Heart right ventricle (tissue), 16 donors: ENCODE measurements around the gene SYTL3. TPM values are rescaled to one million over a fixed set of nuclear protein-coding genes. Genes with fewer than 3 reads are reported as not detected.
A peak's percentile ranks its signal among the peaks of the same experiment; 100 is the strongest.

Experiments used
- ATAC-seq, 8 donors: fragments of 200-7000 bp; cut with Tn5 transposase; one replicate each; pipeline ENCODE4 v1.9.1; 2020; ENCODE audit warnings: mild to moderate bottlenecking in 8 of 8, moderate library complexity in 8 of 8, moderate number of reproducible peaks in 1 of 8
- DNase-seq, 2 donors: peaks; one replicate each; pipeline ENCODE4 v3.0.0-alpha.2; 2020
- H3K27ac ChIP-seq, 10 donors: fragments of 200-600 bp; sonication (generic) in 2 of 10; one replicate each; pipeline versions ENCODE4 v1.5.0 to v1.8.0; 2020 to 2022; ENCODE audit warnings: mild to moderate bottlenecking in 3 of 10
- H3K27me3 ChIP-seq, 7 donors: fragments of 200-600 bp; one replicate each; pipeline ENCODE4 v1.8.0; 2021 to 2022; ENCODE audit warnings: mild to moderate bottlenecking in 2 of 7
- H3K36me3 ChIP-seq, 9 donors: fragments of 200-600 bp; sonication (generic) in 1 of 9; one replicate each; pipeline versions ENCODE4 v1.5.0 to v1.8.0; 2020 to 2022; ENCODE audit warnings: mild to moderate bottlenecking in 2 of 9
- H3K4me1 ChIP-seq, 9 donors: fragments of 200-600 bp; sonication (generic) in 1 of 9; one replicate each; pipeline versions ENCODE4 v1.5.0 to v1.8.0; 2020 to 2022; ENCODE audit warnings: mild to moderate bottlenecking in 4 of 9
- H3K4me3 ChIP-seq, 10 donors: fragments of 200-600 bp; sonication (generic) in 2 of 10; one replicate each; pipeline versions ENCODE4 v1.5.0 to v1.8.0; 2020 to 2022; ENCODE audit warnings: mild to moderate bottlenecking in 7 of 10, moderate library complexity in 2 of 10
- H3K9me3 ChIP-seq, 11 donors: fragments of 200-600 bp in 10 of 11; sonication (generic) in 2 of 11; one replicate each; pipeline versions ENCODE4 v1.5.0 to v1.8.0; 2013 to 2022; ENCODE audit warnings: mild to moderate bottlenecking in 2 of 11, control low read depth in 1 of 11, moderate library complexity in 1 of 11
- CTCF ChIP-seq, 9 donors: fragments of 200-600 bp; sonication (generic) in 2 of 9; IDR thresholded peaks; one replicate each; pipeline versions ENCODE4 v1.5.0 to v1.8.0; 2021 to 2022; ENCODE audit warnings: antibody characterized with exemption in 9 of 9, mild to moderate bottlenecking in 5 of 9, moderate library complexity in 1 of 9
- WGBS, 2 donors: extraction: QIAGEN DNeasy Blood & Tissue Kit; methylation state at CpG; one replicate each; pipeline ENCODE4 v1.1.7; 2013; ENCODE audit warnings: inconsistent platforms in 1 of 2; 5-methylcytosine and 5-hydroxymethylcytosine counted together
- intact Hi-C, 10 donors: fragments of 100-400 bp; cut with DNase I; formaldehyde crosslinking; loops; one replicate each; pipeline versions ENCODE4 v1.11.1 to v1.14.2; 2022
- polyA plus RNA-seq, 2 donors: library from polyadenylated mRNA; stranded (reverse); fragments of 200-250 nt; gene quantifications; one replicate each; pipeline ENCODE4 v1.2.3, GENCODE V29; 2013
- total RNA-seq, 10 donors: library from RNA; stranded (reverse); fragmentation: NEBNext Ultra II Directional in 3 of 10; extraction: Animal tissue kit (Norgen Biotek cat#: 25700) in 3 of 10; gene quantifications; one replicate each; pipeline versions ENCODE4 v1.2.1 to v1.2.4, GENCODE V29; 2021 to 2023
- donor health status: Arrhythmogenic right ventricular cardiomyopathy.
- donor health status: ischemic (EF 13 %, LVEDD 7.1; RV severe dilation, severe dysfunction).
- donor health status: healthy with polysubstance abuse.
- donor health status: DM: no; HTN: yes; CAD: no.
- donor health status: DM: no; HTN: no; CAD: no.
- donor health status: ischemic (EF 25% LVEDD 6.9; RV normal size, moderate dysfunction).
- donor health status: ischemic (EF 25% LVEDD 5.7; RV mildly dilated, moderate dysfunction).
- donor health status: healthy.
- donor health status: DM: yes; HTN: yes; CAD: no.
- donor health status: Ischemic cardiomyopathy.
- donor health status: ischemic (EF 35%, LVEDD 5.7; RV mildly dilated, moderate dysfunction).
- donor health status: nonischemic (EF 11% LVEDD 7.7; RV severe dilation, severe dysfunction).
- donor health status: DM: yes; HTN: yes; CAD: no.
- donor health status: PGD.
- donor health status: ischemic (EF 29% LVEDD 5.4; RV normal size, mild dysfunction).
- donor health status: nonischemic (EF 23%, LVEDD 6.1; RV moderate dilation, normal function).

The SYTL3 gene
- total and polyA plus RNA-seq, 12 donors = 3.6 to 11.9 (median 8.1) TPM

- no peak overlapping the region for H3K27ac ChIP-seq
- ATAC-seq (no peak), DNase-seq (no peak)
- TF ChIP-seq CTCF (IDR thresholded peaks at IDR 0.05) = no peak
- no peaks in the 10 kb centered on the region for H3K27me3 ChIP-seq
- WGBS, 2 donors = 93 to 97% methylated on average over 6 of the region's 6 CpGs
- H3K9me3 ChIP-seq = peaks cover 0 to 31% (median 0%) of the 10 kb centered on the region in 11 donors
- intact Hi-C loops = no loop called here
- no peak overlapping the region for H3K4me3 ChIP-seq
- peaks cover 0 to 36% (median 0%) of the 10 kb centered on the region in 9 donors for H3K36me3 ChIP-seq
- no peaks in the 10 kb centered on the region for H3K4me1 ChIP-seq
Observed at GRCh38 chr6:158729906-158730540, 80.2 kb downstream of the SYTL3 start.

DNA sequence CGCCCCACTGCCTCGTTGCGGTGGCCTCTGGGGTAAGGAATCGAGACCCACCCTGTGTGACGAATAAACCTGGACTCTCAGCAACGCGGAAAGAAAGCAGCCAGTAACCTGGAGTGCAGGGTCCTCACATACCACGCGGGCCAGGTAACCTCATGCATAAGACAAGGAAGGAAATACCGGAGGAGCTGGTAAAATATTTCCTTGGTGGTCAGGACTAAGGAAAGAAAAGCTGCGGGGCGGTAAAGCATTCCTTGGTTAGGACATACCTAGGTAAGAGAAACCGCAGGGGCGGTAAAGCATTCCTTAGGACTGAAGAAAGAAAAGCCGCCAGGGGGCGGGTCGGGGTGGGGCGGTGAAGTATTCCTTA lies 80.7 kb downstream of the SYTL3 start:
- H3K4me3 ChIP-seq = no peak overlapping the region

GRCh38 chr6:158735009-158735408 lies 85.2 kb downstream of the SYTL3 start:
- Histone ChIP-seq H3K36me3 (peaks cover 0 to 6% (median 0%) of the 10 kb centered on the region in 9 donors), H3K4me3 (no peak overlapping the region), H3K9me3 (peaks cover 0 to 36% (median 6%) of the 10 kb centered on the region in 11 donors), H3K27me3 (no peaks in the 10 kb centered on the region), H3K27ac (no peak overlapping the region), H3K4me1 (no peaks in the 10 kb centered on the region)
- DNase-seq = no peak
- intact Hi-C loops = no loop called here
- TF ChIP-seq CTCF (IDR thresholded peaks at IDR 0.05) = no peak
- ATAC-seq = no peak
- WGBS, 2 donors = 84 to 87% methylated on average over 3 of the region's 3 CpGs

More for the DNA sequence above, 80.7 kb downstream of the SYTL3 start:
- no peaks in the 10 kb centered on the region for H3K27me3 ChIP-seq
- TF ChIP-seq CTCF (IDR thresholded peaks at IDR 0.05) = no peak
- ATAC-seq = no peak
- no peaks in the 10 kb centered on the region for H3K4me1 ChIP-seq
- 96% methylated on average over 18 of the region's 18 CpGs for WGBS, 2 donors
- no peak overlapping the region for H3K27ac ChIP-seq
- H3K9me3 ChIP-seq = peaks cover 0 to 31% (median 0%) of the 10 kb centered on the region in 11 donors
- no peak for DNase-seq
- intact Hi-C loops = no loop called here
- H3K36me3 ChIP-seq = peaks cover 0 to 35% (median 0%) of the 10 kb centered on the region in 9 donors

GRCh38 chr6:158737082-158737709 lies 87.3 kb downstream of the SYTL3 start:
- intact Hi-C loops = no loop called here
- H3K4me3 ChIP-seq = no peak overlapping the region
- H3K36me3 ChIP-seq = peaks cover 0 to 3% (median 0%) of the 10 kb centered on the region in 9 donors
- DNase-seq = no peak
- H3K27ac ChIP-seq = no peak overlapping the region
- ATAC-seq = peak in 2 of 8 donors; percentile 10 to 74
- WGBS, 2 donors = 80 to 84% methylated on average over 3 of the region's 3 CpGs
- TF ChIP-seq CTCF (IDR thresholded peaks at IDR 0.05) = no peak
- H3K27me3 ChIP-seq = no peaks in the 10 kb centered on the region
- H3K4me1 ChIP-seq = no peaks in the 10 kb centered on the region
- H3K9me3 ChIP-seq = peaks cover 0 to 36% (median 6%) of the 10 kb centered on the region in 11 donors
